SK-N-SH (cell line): Measurements from ENCODE around the gene SPRY4. TPM values are rescaled to one million over a fixed set of nuclear protein-coding genes. Genes with fewer than 3 reads are reported as not detected.

Experiments used
- CTCF ChIA-PET: fragments of 300-600, 350-600 bp; formaldehyde crosslinking; extraction: SDS; loops from one replicate; lab custom pipeline; 2021; lab: Yijun Ruan, JAX
- POLR2A ChIA-PET: fragments of 350-600 bp; sonication (Branson Sonifier 250); formaldehyde crosslinking; extraction: SDS; loops from one replicate; lab custom pipeline; 2020; ENCODE audit warnings: antibody characterized with exemption, inconsistent platforms; lab: Yijun Ruan, JAX
- DNase-seq: peaks from one replicate; pipeline ENCODE4 v3.0.0; 2012
- H2AFZ ChIP-seq: fragments of 200-600 bp; sonication (generic); 2 replicates; pipeline ENCODE4 v1.8.1; 2016; ENCODE audit warnings: antibody characterized with exemption, mild to moderate bottlenecking, low read depth
- H3F3A ChIP-seq: fragments of 200-600 bp; sonication (generic); replicated peaks from 2 replicates; pipeline ENCODE3; 2016; ENCODE audit warnings: antibody characterized with exemption, mild to moderate bottlenecking; ENCODE audit not compliant: insufficient read depth
- H3K27ac ChIP-seq, 2 experiments: fragments of 200-500 bp in 1 of 2; fragments of 200-600 bp in 1 of 2; sonication (Bioruptor generic) in 1 of 2; sonication (generic), shearing (Covaris generic) in 1 of 2; 2 replicates each; pipeline versions ENCODE4 v1.5.1 to v1.6.1; 2014 to 2016; ENCODE audit warnings: low read depth in 2 of 2, inconsistent platforms in 1 of 2, low read length in 1 of 2, mild to moderate bottlenecking in 1 of 2, mixed read lengths in 1 of 2
- H3K27me3 ChIP-seq: fragments of 200-600 bp; sonication (generic), shearing (Covaris generic); 2 replicates; pipeline ENCODE4 v1.6.1; 2016; ENCODE audit warnings: mixed run types; ENCODE audit not compliant: insufficient read depth
- H3K36me3 ChIP-seq, 2 experiments: fragments of 200-500 bp in 1 of 2; fragments of 200-600 bp in 1 of 2; sonication (Bioruptor generic) in 1 of 2; sonication (generic) in 1 of 2; replicated peaks in 1 of 2; 2 replicates each; pipeline versions ENCODE3 to v1.5.1; 2014 to 2016; ENCODE audit warnings: low read length in 1 of 2, mild to moderate bottlenecking in 1 of 2; ENCODE audit not compliant: insufficient read depth in 2 of 2, control insufficient read depth in 1 of 2
- H3K4me1 ChIP-seq, 2 experiments: fragments of 200-500 bp in 1 of 2; fragments of 200-600 bp in 1 of 2; sonication (Bioruptor generic) in 1 of 2; sonication (generic), shearing (Covaris generic) in 1 of 2; 2 replicates each; pipeline versions ENCODE4 v1.5.1 to v1.6.1; 2014 to 2016; ENCODE audit warnings: low read depth in 1 of 2, low read length in 1 of 2, mixed run types in 1 of 2; ENCODE audit not compliant: insufficient read depth in 2 of 2, control insufficient read depth in 1 of 2
- H3K4me2 ChIP-seq: fragments of 200-600 bp; sonication (generic), shearing (Covaris generic); 2 replicates; pipeline ENCODE4 v1.6.1; 2017; ENCODE audit warnings: mixed run types
- H3K4me3 ChIP-seq, 2 experiments: fragments of 200-500 bp in 1 of 2; fragments of 200-600 bp in 1 of 2; sonication (Bioruptor generic) in 1 of 2; sonication (generic), shearing (Covaris generic) in 1 of 2; 2 replicates each; pipeline versions ENCODE4 v1.5.1 to v1.8.1; 2014 to 2016; ENCODE audit warnings: low read depth in 2 of 2, inconsistent platforms in 1 of 2, low read length in 1 of 2, mild to moderate bottlenecking in 1 of 2, mixed read lengths in 1 of 2, moderate library complexity in 1 of 2
- H3K79me2 ChIP-seq: fragments of 200-600 bp; sonication (generic); 2 replicates; pipeline ENCODE4 v1.8.1; 2017; ENCODE audit warnings: mild to moderate bottlenecking; ENCODE audit not compliant: insufficient read depth
- H3K9ac ChIP-seq: fragments of 200-600 bp; sonication (generic); 2 replicates; pipeline ENCODE4 v1.6.1; 2017; ENCODE audit warnings: mixed run types
- H3K9me2 ChIP-seq: fragments of 200-600 bp; sonication (generic); 2 replicates; pipeline ENCODE4 v1.6.1; 2017; ENCODE audit warnings: mixed run types
- H3K9me3 ChIP-seq: fragments of 200-600 bp; sonication (generic); 2 replicates; pipeline ENCODE4 v1.6.1; 2017; ENCODE audit warnings: mixed run types, mild to moderate bottlenecking, moderate library complexity
- H4K20me1 ChIP-seq: fragments of 200-600 bp; sonication (generic); 2 replicates; pipeline ENCODE4 v1.6.1; 2017; ENCODE audit warnings: mild to moderate bottlenecking, mixed run types; ENCODE audit not compliant: insufficient read depth
- CHD2 ChIP-seq: fragments of 150-350 bp; IDR thresholded peaks from 2 replicates; pipeline ENCODE4 v1.6.1; 2018; ENCODE audit warnings: low read length; ENCODE audit not compliant: partially characterized antibody
- CTCF ChIP-seq: fragments of 200-600 bp; sonication (generic); IDR thresholded peaks from 2 replicates; pipeline ENCODE4 v1.6.1; 2017; ENCODE audit warnings: antibody characterized with exemption, mild to moderate bottlenecking, moderate library complexity
- ELF1 ChIP-seq: IDR thresholded peaks from 2 replicates; pipeline ENCODE4 v1.4.0; 2012
- FOXJ3 ChIP-seq: sonication (generic); formaldehyde crosslinking; IDR thresholded peaks from 2 replicates; pipeline ENCODE4 v1.5.1; 2020; ENCODE audit warnings: mild to moderate bottlenecking, missing genetic modification reagents
- FOXM1 ChIP-seq: IDR thresholded peaks from 2 replicates; pipeline ENCODE4 v1.4.0; 2012; ENCODE audit warnings: low read depth, mild to moderate bottlenecking
- GATA2 ChIP-seq: sonication (generic); formaldehyde crosslinking; IDR thresholded peaks from 2 replicates; pipeline ENCODE4 v1.5.0; 2020; ENCODE audit warnings: mild to moderate bottlenecking, missing genetic modification reagents
- JUND ChIP-seq: IDR thresholded peaks from 2 replicates; pipeline ENCODE4 v1.4.0; 2012
- MAX ChIP-seq: IDR thresholded peaks from 2 replicates; pipeline ENCODE4 v1.4.0; 2012; ENCODE audit warnings: low read depth
- MEF2A ChIP-seq: IDR thresholded peaks from 2 replicates; pipeline ENCODE4 v1.4.0; 2012; ENCODE audit warnings: low read depth, borderline replicate concordance
- NFIC ChIP-seq: IDR thresholded peaks from 2 replicates; pipeline ENCODE4 v1.4.0; 2012; ENCODE audit warnings: borderline replicate concordance
- NRF1 ChIP-seq: IDR thresholded peaks from 2 replicates; pipeline ENCODE4 v1.6.1; 2012; ENCODE audit warnings: low read depth, mild to moderate bottlenecking, low read length
- POLR2AphosphoS5 ChIP-seq: IDR thresholded peaks from 2 replicates; pipeline ENCODE4 v1.6.1; 2012; ENCODE audit warnings: low read depth, low read length
- REST ChIP-seq: IDR thresholded peaks from 2 replicates; pipeline ENCODE4 v1.6.1; 2012; ENCODE audit warnings: mild to moderate bottlenecking, low read depth, low read length, moderate library complexity
- RXRA ChIP-seq: IDR thresholded peaks from 2 replicates; pipeline ENCODE4 v1.4.0; 2012; ENCODE audit warnings: low read depth, mild to moderate bottlenecking, borderline replicate concordance
- SMC3 ChIP-seq: IDR thresholded peaks from 2 replicates; pipeline ENCODE4 v1.6.1; 2012; ENCODE audit warnings: low read depth, low read length, improper control_type of control experiment
- TAF1 ChIP-seq: IDR thresholded peaks from 2 replicates; pipeline ENCODE4 v1.6.1; 2012; ENCODE audit warnings: low read depth, mild to moderate bottlenecking, low read length, moderate library complexity, borderline replicate concordance
- USF2 ChIP-seq: fragments of 150-350 bp; IDR thresholded peaks from 2 replicates; pipeline ENCODE4 v1.6.1; 2017; ENCODE audit warnings: antibody characterized with exemption, low read length, low read depth, borderline replicate concordance
- WGBS: methylation state at CpG from one replicate; pipeline ENCODE4 v1.1.6; 2017; ENCODE audit warnings: low lambda C conversion rate; 5-methylcytosine and 5-hydroxymethylcytosine counted together
- polyA plus RNA-seq, 3 experiments: library from polyadenylated mRNA; depleted of rRNA; stranded (reverse); fragments of >200 nt; gene quantifications; 2 replicates each; pipeline ENCODE4 v1.2.3, GENCODE V29; 2012

SPRY4 gene
- polyA plus RNA-seq, 1 of the 3 experiments (the other 2 are of a cell fraction): 18.0 TPM

GRCh38 chr5:142322403-142322746, 2.4 kb downstream of the SPRY4 start:
- Histone ChIP-seq H3K9ac (peak overlapping the region; percentile 95), H4K20me1 (peaks cover 66% of the 10 kb centered on the region), H3F3A (peaks cover 23% of the 10 kb centered on the region), H3K4me2 (peak overlapping the region; percentile 98), H3K4me3 (peak overlapping the region; percentile 93 to 95), H3K9me2 (no peaks in the 10 kb centered on the region), H3K79me2 (peaks cover 96% of the 10 kb centered on the region), H3K4me1 (peaks cover 51 to 57% of the 10 kb centered on the region in 2 experiments), H3K36me3 (peaks cover 11 to 13% of the 10 kb centered on the region in 2 experiments), H3K9me3 (no peaks in the 10 kb centered on the region), H2AFZ (no peak overlapping the region), H3K27me3 (no peaks in the 10 kb centered on the region), H3K27ac (peak overlapping the region; percentile 93 to 98)
- 84% methylated on average over 5 of the region's 5 CpGs for WGBS
- no peak for DNase-seq
- CTCF ChIA-PET: interaction anchor here (0.8 to 9.9 kb wide), 8 partner anchors 132 to 329 kb away, joined by 3 to 117 read pairs (median 6); no protein-coding TSS in a partner anchor
- TF ChIP-seq MEF2A (no peak), CHD2 (no peak), MAX (no peak), ELF1 (no peak), POLR2AphosphoS5 (no peak), USF2 (no peak), REST (no peak), GATA2 (no peak), NRF1 (no peak), FOXJ3 (CRISPR knock-in tag) (no peak), SMC3 (no peak), CTCF (no peak), RXRA (no peak), TAF1 (no peak), FOXM1 (no peak), JUND (no peak), NFIC (no peak)
- TF ChIP-seq, all 33 proteins: peak for 0
- POLR2A ChIA-PET: interaction anchor here (0.6 to 1.6 kb wide), 4 partner anchors 35 to 165 kb away, joined by 3 read pairs; no protein-coding TSS in a partner anchor
